ENCODE results near the gene DMGDH. TPM values are rescaled to one million over a fixed set of nuclear protein-coding genes. Genes with fewer than 3 reads are reported as not detected.

The DMGDH gene
- total RNA-seq, 1 experiment from 2014 or later = not detected

DNA sequence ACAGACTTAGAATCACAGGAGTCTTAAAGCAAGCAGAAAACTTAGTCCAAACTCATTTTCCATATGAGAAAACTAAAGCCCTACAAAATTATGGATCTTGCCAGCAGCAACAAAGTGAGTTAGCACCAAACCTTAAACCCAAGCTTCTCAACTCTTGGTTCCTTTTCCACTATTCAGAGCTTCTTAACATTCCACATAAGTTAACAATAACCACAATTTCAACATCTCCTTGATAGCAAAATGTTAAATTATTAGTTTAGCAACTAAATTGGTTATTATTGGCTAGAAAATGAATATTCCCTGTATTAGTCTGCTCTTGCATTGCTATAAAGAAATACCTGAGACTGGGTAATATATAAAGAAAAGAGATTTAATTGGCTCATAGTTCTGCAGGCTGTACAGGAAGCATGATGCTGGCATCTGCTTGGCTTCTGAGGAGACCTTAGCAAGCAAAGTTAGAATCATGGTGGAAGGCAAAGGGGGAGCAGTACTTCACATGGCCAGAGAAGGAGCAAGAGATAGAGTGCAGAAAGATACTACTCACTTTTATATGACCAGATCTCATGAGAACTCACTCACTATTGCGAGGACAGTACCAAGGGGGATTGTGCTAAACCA, 58.1 kb downstream of the DMGDH start:
- DNase-seq = no peak

DNA sequence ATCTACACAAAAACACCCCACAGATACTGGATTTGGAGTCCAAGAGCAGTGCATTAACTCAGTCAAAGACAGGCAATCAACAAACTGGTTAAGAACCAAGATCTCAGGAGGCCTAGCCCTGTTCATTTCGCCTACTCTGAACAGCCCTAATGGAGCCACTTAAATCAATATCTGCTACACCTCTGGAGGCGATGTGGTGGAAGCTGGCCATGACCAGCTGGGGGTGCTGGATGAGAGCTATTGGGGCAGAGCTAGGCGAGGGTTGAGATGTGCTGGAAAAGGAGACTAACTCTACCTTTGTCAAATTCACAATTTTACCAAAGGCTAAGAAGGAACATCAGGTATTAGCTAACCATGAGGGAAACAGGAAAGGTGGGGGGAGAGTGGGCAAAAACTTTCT, 61.1 kb downstream of the DMGDH start:
- Histone ChIP-seq H3K4me3 (ENCODE audit: insufficient read depth, low read depth, low read length) (no peak overlapping the region), H3K36me3 (replicated peaks; ENCODE audit: control insufficient read depth, insufficient read depth, low read length) (no peaks in the 10 kb centered on the region), H3K27me3 (ENCODE audit: control insufficient read depth, insufficient read depth, low read length) (no peaks in the 10 kb centered on the region)
- DNase-seq = peak; percentile 16

More for the DNA sequence above, 58.1 kb downstream of the DMGDH start:
- Histone ChIP-seq H3K27me3 (ENCODE audit: control insufficient read depth, insufficient read depth, low read length) (no peaks in the 10 kb centered on the region), H3K4me3 (ENCODE audit: insufficient read depth, low read depth, low read length) (no peak overlapping the region), H3K36me3 (replicated peaks; ENCODE audit: control insufficient read depth, insufficient read depth, low read length) (no peaks in the 10 kb centered on the region)

DNA sequence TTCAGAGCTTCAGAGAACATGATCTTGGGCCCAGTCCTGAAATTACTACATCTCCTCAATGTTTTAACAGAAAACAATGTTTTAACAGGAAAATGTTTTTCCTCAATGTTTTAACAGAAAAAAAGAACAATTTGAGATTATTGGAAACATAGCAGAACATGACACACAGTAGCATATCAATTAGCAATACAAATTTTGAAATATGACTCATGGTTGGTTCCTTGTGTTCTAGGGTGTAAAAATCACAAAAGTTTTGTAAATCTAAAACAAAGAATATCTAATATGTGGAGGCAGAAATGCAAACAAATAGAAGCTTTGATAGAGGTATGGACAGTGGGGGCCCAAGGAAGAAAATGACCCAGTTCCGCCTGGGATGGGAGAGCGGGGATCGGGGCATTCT, 61.6 kb downstream of the DMGDH start:
- Histone ChIP-seq H3K4me3 (ENCODE audit: insufficient read depth, low read depth, low read length) (no peak overlapping the region), H3K27me3 (ENCODE audit: control insufficient read depth, insufficient read depth, low read length) (no peaks in the 10 kb centered on the region), H3K36me3 (replicated peaks; ENCODE audit: control insufficient read depth, insufficient read depth, low read length) (no peaks in the 10 kb centered on the region)
- DNase-seq = no peak

DNA sequence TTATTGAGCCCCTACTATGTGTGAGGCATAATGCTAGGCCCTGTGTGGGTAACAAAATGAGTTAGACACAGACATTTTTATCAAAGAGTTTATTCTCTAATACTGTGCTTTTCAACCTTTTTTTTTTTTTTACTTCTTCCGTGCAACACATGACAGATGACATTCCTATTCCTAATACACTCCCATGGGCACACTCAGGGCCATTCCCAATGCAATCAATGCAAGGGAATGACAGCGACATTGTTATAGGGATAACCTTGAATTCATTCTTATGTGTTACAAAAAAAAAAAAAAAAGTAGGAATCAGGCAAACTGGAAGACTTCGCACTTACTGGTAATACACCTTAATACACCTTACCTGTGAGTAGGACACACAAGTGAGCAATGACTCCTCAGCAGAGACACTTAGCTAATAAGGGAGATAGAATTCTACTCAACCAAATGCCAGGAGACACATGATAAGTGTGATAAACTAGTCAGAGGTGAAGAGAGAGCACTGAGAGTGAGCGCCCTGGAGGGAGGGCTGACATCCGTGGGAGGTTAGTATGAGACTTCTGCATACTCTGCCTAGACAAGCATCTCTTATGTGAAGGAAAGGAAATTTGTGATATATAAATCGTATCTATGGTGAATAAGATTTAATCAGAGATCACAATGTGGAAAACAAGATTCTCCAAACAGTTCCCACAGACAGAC, 63.4 kb downstream of the DMGDH start:
- Histone ChIP-seq H3K4me3 (ENCODE audit: insufficient read depth, low read depth, low read length) (no peak overlapping the region), H3K27me3 (ENCODE audit: control insufficient read depth, insufficient read depth, low read length) (no peaks in the 10 kb centered on the region), H3K36me3 (replicated peaks; ENCODE audit: control insufficient read depth, insufficient read depth, low read length) (no peaks in the 10 kb centered on the region)
- DNase-seq = no peak

DNA sequence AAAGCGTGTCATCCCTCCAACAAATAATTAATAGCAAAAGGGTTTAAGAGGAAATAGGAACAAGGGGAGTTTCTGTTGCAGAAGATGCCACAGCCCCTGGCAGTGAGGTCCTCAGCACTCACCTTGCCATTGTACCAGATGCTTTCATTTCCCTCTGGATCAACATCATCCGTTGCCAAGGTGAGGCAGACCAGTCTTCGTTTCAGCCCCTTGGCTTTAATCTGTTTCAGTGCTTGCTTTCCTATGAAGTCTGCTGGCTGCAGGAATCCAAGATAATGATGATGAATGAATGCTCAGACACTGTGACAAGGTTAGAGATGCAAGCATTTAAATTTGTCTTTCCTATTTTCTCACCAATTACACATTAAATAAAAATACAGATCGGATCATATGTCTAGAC, 64.3 kb downstream of the DMGDH start:
- no peaks in the 10 kb centered on the region for H3K27me3 ChIP-seq (ENCODE audit: control insufficient read depth, insufficient read depth, low read length)
- no peak for DNase-seq
- no peak overlapping the region for H3K4me3 ChIP-seq (ENCODE audit: insufficient read depth, low read depth, low read length)
- H3K36me3 ChIP-seq (replicated peaks; ENCODE audit: control insufficient read depth, insufficient read depth, low read length) = no peaks in the 10 kb centered on the region

DNA sequence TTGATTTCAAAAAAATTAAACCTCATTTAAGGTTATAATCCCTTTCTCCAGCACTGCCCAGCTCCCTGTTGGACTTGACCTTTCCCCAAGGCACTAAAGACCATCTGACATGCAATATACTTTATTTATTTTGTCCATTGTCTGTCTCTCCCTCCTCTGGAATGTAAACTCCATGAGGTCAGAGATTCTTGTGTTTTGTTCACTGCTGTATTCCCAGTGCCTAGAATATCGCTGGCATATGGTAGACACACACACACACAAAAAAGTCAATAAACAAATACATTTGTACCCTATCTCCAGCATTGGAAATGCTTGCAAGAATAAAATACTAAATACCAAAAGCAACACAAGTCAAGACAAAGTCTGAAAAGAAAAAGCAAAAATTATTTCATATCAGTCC, 67.1 kb downstream of the DMGDH start:
- no peaks in the 10 kb centered on the region for H3K36me3 ChIP-seq (replicated peaks; ENCODE audit: control insufficient read depth, insufficient read depth, low read length)
- no peak for DNase-seq
- H3K4me3 ChIP-seq (ENCODE audit: insufficient read depth, low read depth, low read length) = no peak overlapping the region
- no peaks in the 10 kb centered on the region for H3K27me3 ChIP-seq (ENCODE audit: control insufficient read depth, insufficient read depth, low read length)

DNA sequence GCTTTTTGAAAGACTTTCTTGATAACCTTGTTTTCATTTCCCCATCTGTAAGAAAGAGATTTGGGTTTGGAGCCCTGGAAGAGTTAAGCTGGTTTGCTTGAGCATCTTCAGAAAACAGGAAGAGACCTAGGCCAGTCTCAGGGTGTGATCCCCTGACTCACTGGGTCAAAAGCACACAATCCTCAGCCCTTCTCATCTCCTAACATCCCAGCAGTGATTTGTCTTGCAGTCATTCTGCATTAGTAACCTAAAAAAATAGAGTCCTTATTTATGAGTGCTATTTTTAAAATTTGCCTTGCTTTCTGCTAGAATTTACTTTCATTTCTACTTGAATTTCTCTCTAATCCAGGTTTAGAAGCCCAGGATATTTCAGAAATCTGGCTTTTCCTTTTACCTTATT, 68.0 kb downstream of the DMGDH start:
- Histone ChIP-seq H3K27me3 (ENCODE audit: control insufficient read depth, insufficient read depth, low read length) (no peaks in the 10 kb centered on the region), H3K36me3 (replicated peaks; ENCODE audit: control insufficient read depth, insufficient read depth, low read length) (no peaks in the 10 kb centered on the region), H3K4me3 (ENCODE audit: insufficient read depth, low read depth, low read length) (no peak overlapping the region)
- no peak for DNase-seq

DNA sequence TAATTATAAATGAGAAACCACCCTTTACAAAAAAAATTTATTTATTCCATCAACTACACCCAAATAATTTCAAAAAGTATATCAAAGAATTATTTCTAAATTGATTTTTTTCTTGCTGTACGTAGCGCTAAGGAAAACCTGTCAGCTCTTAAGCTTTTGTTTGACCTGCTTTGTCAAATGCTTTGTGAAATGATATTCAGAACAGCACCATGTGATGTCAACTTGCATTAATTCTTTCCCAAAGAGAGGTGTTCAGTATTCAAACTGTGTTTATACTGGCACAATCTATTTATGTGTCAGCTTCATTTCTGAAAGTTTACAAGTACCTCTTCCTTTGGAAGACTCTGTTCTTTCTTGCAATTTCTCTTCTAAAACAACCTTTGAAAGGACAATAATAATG, 72.4 kb downstream of the DMGDH start:
- H3K27me3 ChIP-seq (ENCODE audit: control insufficient read depth, insufficient read depth, low read length) = no peaks in the 10 kb centered on the region
- no peak overlapping the region for H3K4me3 ChIP-seq (ENCODE audit: insufficient read depth, low read depth, low read length)
- H3K36me3 ChIP-seq (replicated peaks; ENCODE audit: control insufficient read depth, insufficient read depth, low read length) = no peaks in the 10 kb centered on the region
- DNase-seq = no peak

DNA sequence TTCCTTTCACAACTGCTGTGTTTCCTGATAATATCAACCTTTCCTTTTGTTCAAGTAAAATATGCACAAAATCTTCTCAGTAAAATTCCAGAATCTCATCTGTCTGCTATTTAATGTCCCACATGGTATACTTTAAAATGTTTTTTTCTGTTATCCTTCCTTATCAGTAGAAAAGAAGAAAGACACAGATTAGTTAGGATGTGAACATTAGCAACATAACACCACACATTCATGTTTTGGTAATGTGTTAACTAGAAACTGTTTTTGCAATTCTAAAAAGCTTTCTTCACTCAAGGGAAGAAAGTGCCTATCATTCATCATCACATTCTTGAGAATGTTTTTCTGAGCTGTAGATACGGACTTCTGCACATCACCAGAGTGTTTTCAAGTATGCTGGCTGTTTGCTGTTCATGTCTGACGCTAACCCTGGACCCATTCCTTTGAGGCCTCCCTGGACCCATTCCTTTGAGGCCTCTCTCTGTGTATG, 73.9 kb downstream of the DMGDH start:
- DNase-seq = no peak
- H3K4me3 ChIP-seq (ENCODE audit: insufficient read depth, low read depth, low read length) = no peak overlapping the region
- H3K36me3 ChIP-seq (replicated peaks; ENCODE audit: control insufficient read depth, insufficient read depth, low read length) = no peaks in the 10 kb centered on the region
- H3K27me3 ChIP-seq (ENCODE audit: control insufficient read depth, insufficient read depth, low read length) = no peaks in the 10 kb centered on the region

DNA sequence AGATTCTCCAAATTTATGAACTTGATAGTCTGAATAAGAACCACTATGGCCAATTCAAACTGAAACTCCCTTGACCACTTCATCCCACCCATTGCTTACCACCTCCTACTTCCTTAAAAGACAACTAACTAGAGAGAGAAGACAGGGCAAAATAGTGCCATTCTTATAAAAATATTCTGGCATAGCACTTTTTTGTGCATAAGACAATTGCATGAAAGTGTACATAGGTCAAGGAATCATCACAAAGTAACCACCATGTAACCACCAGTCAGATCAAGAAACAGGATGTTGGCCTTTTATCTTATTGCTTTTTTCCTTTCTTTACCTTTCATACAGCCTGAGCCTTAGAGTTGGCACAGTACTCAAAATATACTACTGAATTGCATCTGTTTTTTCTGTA, 76.3 kb downstream of the DMGDH start:
- Histone ChIP-seq H3K36me3 (replicated peaks; ENCODE audit: control insufficient read depth, insufficient read depth, low read length) (no peaks in the 10 kb centered on the region), H3K27me3 (ENCODE audit: control insufficient read depth, insufficient read depth, low read length) (no peaks in the 10 kb centered on the region), H3K4me3 (ENCODE audit: insufficient read depth, low read depth, low read length) (no peak overlapping the region)
- DNase-seq = no peak

DNA sequence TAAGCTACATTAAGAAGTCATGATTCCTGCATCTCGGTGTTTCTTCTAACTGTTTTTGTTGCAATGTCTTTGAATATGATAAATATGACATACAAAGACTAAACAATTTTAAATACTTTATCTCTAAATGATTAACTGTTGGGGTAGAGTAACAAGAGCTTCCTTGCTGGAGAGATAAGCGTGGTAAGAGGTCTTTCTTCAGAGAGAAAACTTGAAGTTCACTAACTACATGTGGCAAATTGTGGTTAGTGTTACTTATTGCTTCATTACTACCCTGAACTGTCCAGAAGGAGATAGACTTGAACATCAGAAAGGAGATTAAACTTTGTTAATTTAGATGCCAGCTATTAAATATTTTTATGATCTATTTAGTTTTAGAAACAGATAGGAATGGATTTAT, 77.3 kb downstream of the DMGDH start:
- H3K4me3 ChIP-seq (ENCODE audit: insufficient read depth, low read depth, low read length) = no peak overlapping the region
- no peaks in the 10 kb centered on the region for H3K36me3 ChIP-seq (replicated peaks; ENCODE audit: control insufficient read depth, insufficient read depth, low read length)
- no peak for DNase-seq
- H3K27me3 ChIP-seq (ENCODE audit: control insufficient read depth, insufficient read depth, low read length) = no peaks in the 10 kb centered on the region

DNA sequence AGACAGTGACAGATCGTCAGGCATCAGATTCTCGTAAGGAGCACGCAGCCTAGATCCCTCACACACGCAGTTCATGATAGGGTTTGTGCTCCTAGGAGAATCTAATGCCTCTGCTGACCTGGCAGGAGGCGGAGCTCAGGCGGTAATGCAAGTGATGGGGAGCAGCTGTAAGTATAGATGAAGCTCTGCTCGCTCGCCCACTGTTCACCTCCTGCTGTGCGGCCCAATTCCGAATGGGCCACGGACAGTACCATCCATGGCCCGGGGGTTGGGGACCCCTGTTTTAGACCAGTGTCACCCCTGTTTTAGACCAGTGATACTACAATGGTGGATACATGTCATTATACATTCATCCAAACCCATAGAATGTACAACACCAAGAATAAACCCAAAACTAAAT, 80.4 kb downstream of the DMGDH start:
- Histone ChIP-seq H3K36me3 (replicated peaks; ENCODE audit: control insufficient read depth, insufficient read depth, low read length) (no peaks in the 10 kb centered on the region), H3K4me3 (ENCODE audit: insufficient read depth, low read depth, low read length) (no peak overlapping the region), H3K27me3 (ENCODE audit: control insufficient read depth, insufficient read depth, low read length) (no peaks in the 10 kb centered on the region)
- no peak for DNase-seq

DNA sequence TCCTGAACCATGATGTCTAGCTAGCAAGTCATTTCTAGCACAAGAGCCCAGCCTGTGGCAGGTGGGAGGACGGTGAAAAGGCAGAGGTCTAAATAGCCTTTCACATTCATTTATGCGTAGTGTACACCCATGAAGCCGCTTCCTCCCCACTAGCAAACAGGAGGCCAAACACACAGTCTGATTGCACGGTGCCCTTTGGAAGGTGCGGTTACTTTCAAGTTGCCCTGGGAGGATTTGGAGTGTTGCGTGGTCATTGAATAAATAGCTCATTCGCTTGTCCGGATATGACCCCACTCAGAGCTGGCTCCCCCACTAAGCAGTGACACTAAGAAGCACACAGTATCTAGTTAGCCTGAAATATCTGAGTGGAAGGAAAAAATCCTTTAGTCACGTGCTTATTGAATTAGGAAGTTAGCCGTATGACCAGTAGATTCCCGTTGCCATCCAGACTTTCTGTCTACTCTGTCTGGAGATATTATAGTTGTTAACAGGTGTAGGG, 83.7 kb downstream of the DMGDH start:
- Histone ChIP-seq H3K36me3 (replicated peaks; ENCODE audit: control insufficient read depth, insufficient read depth, low read length) (no peaks in the 10 kb centered on the region), H3K4me3 (ENCODE audit: insufficient read depth, low read depth, low read length) (peak overlapping the region; percentile 79), H3K27me3 (ENCODE audit: control insufficient read depth, insufficient read depth, low read length) (no peaks in the 10 kb centered on the region)
- peak; percentile 17 for DNase-seq

DNA sequence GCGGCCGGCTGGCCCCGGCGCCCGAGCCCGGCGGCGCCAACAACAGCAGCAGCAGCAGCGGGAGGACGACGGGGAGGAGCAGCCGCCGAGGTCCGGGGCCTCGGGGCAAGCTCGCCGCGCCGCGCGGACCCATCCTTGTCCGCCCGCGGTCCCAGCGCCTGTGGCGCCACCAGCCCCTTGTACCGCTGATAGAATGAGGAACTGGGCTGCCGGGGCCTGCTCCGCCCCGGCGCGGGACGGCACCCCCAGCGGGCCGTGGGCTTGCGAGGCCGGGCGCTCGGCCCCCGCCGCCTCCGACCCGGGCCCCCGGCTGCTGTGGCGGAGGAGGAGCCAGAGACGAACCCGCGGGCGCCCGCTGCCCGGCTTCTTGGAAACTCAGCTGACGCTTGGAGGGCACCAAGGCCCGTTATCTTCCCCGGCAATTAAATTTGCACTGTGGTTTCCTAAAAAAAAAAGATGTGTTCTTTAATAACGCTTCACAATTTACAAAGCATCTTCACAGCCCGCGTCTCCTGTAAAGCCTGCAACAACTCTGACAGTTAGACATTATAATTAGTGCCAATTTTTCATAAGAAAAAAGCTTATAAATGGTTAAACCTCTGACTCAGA, 84.3 kb downstream of the DMGDH start, which contains the start of gene ARSB:
TSS of gene ARSB (minus strand) at position 195 of the 609 bp plus-strand sequence. CDS start at position 133, 62 bp downstream.
- no peak for DNase-seq
- H3K27me3 ChIP-seq (ENCODE audit: control insufficient read depth, insufficient read depth, low read length) = no peaks in the 10 kb centered on the region
- peak within 1 kb of the TSS; percentile 79 for H3K4me3 ChIP-seq (ENCODE audit: insufficient read depth, low read depth, low read length)
- no peaks in the 10 kb centered on the region for H3K36me3 ChIP-seq (replicated peaks; ENCODE audit: control insufficient read depth, insufficient read depth, low read length)
